Transverse colon (tissue), 4 donors: Measurements from ENCODE around the gene ST3GAL2. TPM values are rescaled to one million over a fixed set of nuclear protein-coding genes. Genes with fewer than 3 reads are reported as not detected.

Experiments
- DNase-seq: peaks from one replicate; pipeline ENCODE4 v3.0.0-alpha.2; 2019
- H3K27ac ChIP-seq, 4 donors: fragments of 200-600 bp; sonication (generic); 2 replicates each; pipeline ENCODE4 v1.5.1; 2016 to 2018; ENCODE audit warnings: inconsistent platforms in 4 of 4
- H3K27me3 ChIP-seq: fragments of 200-600 bp; sonication (generic); 2 replicates; pipeline ENCODE4 v1.5.1; 2017; ENCODE audit warnings: inconsistent platforms
- H3K36me3 ChIP-seq, 4 donors: fragments of 200-600 bp; sonication (generic); 2 replicates each; pipeline ENCODE4 v1.5.1; 2017 to 2019; ENCODE audit warnings: inconsistent platforms in 4 of 4
- H3K4me1 ChIP-seq, 4 donors: fragments of 200-600 bp; sonication (generic); 2 replicates each; pipeline ENCODE4 v1.5.1; 2017 to 2020; ENCODE audit warnings: inconsistent platforms in 4 of 4
- H3K4me3 ChIP-seq, 4 donors: fragments of 200-600 bp; sonication (generic); 1 replicate in 1 of 4; 2 replicates in 3 of 4; pipeline versions ENCODE4 v1.5.1 to v1.6.1; 2017 to 2019; ENCODE audit warnings: inconsistent platforms in 4 of 4
- H3K9me3 ChIP-seq, 2 donors: fragments of 200-600 bp; sonication (generic); 2 replicates each; pipeline ENCODE4 v1.5.1; 2017 to 2019; ENCODE audit warnings: inconsistent platforms in 2 of 2
- CTCF ChIP-seq, 5 experiments: fragments of 200-600 bp in 3 of 5; fragments of 450-650 bp in 2 of 5; sonication (generic) in 3 of 5; IDR thresholded peaks; 1 replicate in 2 of 5; 2 replicates in 3 of 5; pipeline ENCODE4 v1.5.1; 2016 to 2017; ENCODE audit warnings: antibody characterized with exemption in 5 of 5, inconsistent platforms in 3 of 5, mild to moderate bottlenecking in 2 of 5, moderate library complexity in 1 of 5
- EP300 ChIP-seq: sonication (generic); formaldehyde crosslinking; IDR thresholded peaks from one replicate; pipeline ENCODE4 v1.6.1; 2017; ENCODE audit warnings: antibody characterized with exemption, low read depth
- POLR2A ChIP-seq: fragments of 450-650 bp; IDR thresholded peaks from one replicate; pipeline ENCODE4 v1.6.1; 2016; ENCODE audit warnings: antibody characterized with exemption, mild to moderate bottlenecking, moderate library complexity
- POLR2AphosphoS5 ChIP-seq, 3 donors: sonication (generic); formaldehyde crosslinking; IDR thresholded peaks; one replicate each; pipeline ENCODE4 v1.6.1; 2016; ENCODE audit warnings: antibody characterized with exemption in 3 of 3
- WGBS, 2 donors: methylation state at CpG; one replicate each; pipeline ENCODE4 v1.1.5; 2018; ENCODE audit warnings: low coverage in 1 of 2; 5-methylcytosine and 5-hydroxymethylcytosine counted together
- in situ Hi-C, 4 donors: fragments of 200-750 bp; cut with MboI; loops; one replicate each; pipeline versions ENCODE4 v1.15.0 to v1.15.1; 2017; ENCODE audit warnings: low sequenced_read_pairs in 3 of 4, low pct_ligation_motif_present in 1 of 4, low pct_unique_long_range_greater_than_20kb in 1 of 4
- intact Hi-C: fragments of 100-400 bp; cut with DNase I; formaldehyde crosslinking; loops from one replicate; pipeline ENCODE4 v1.15.1; 2023; ENCODE audit warnings: low total_unique reads
- total RNA-seq, 4 donors: library from RNA; depleted of rRNA; stranded (reverse); fragments of >200 nt; gene quantifications; one replicate each; pipeline ENCODE4 v1.1.0, GENCODE V29; 2016

Gene ST3GAL2
- total RNA-seq, 4 donors from 2014 or later, result 2.6 to 16.5 (median 8.5) TPM

- in situ Hi-C loops, result no loop called here
- 76 to 85% methylated on average over 11 to 16 of the region's 16 CpGs for WGBS, 2 donors
- intact Hi-C loops, result no loop called here
- Histone ChIP-seq H3K4me1 (peaks cover 7 to 13% (median 13%) of the 10 kb centered on the region in 4 donors), H3K27me3 (no peaks in the 10 kb centered on the region), H3K4me3 (no peak overlapping the region), H3K9me3 (no peaks in the 10 kb centered on the region), H3K36me3 (peaks cover 0 to 36% (median 9%) of the 10 kb centered on the region in 4 donors), H3K27ac (no peak overlapping the region)
- no peak for DNase-seq
- TF ChIP-seq EP300 (no peak), CTCF (IDR thresholded peaks at IDR 0.05) (no peak), POLR2A (no peak), POLR2AphosphoS5 (IDR thresholded peaks at IDR 0.05) (no peak)
These were observed 63.0 kb downstream of the ST3GAL2 start for GRCh38 chr16:70375636-70376611.

GRCh38 chr16:70374213-70374612 lies 64.7 kb downstream of the ST3GAL2 start:
- intact Hi-C loops, result no loop called here
- no peaks in the 10 kb centered on the region for H3K9me3 ChIP-seq
- in situ Hi-C loops, result loop anchor here in 3 of 4 donors (25.0 kb wide), 3 partner anchors 88 to 288 kb away; partner anchors contain the start of gene FCSK (in 1 of the 3)
- H3K4me1 ChIP-seq, result peaks cover 0 to under 1% (median 0%) of the 10 kb centered on the region in 4 donors
- H3K36me3 ChIP-seq, result peaks cover 0 to 36% (median 12%) of the 10 kb centered on the region in 4 donors
- no peak for DNase-seq
- WGBS, 2 donors, result 89 to 96% methylated on average over 1 to 8 of the region's 8 CpGs
- no peak for TF ChIP-seq POLR2A
- TF ChIP-seq CTCF (IDR thresholded peaks at IDR 0.05), result no peak
- no peak for TF ChIP-seq POLR2AphosphoS5 (IDR thresholded peaks at IDR 0.05)
- no peak for TF ChIP-seq EP300
- H3K27me3 ChIP-seq, result no peaks in the 10 kb centered on the region
- H3K27ac ChIP-seq, result no peak overlapping the region
- H3K4me3 ChIP-seq, result no peak overlapping the region

- H3K4me3 ChIP-seq, result no peak overlapping the region
- DNase-seq, result no peak
- in situ Hi-C loops, result loop anchor here in 3 of 4 donors (25.0 kb wide), 3 partner anchors 89 to 289 kb away; partner anchors contain the start of gene FCSK (in 1 of the 3)
- TF ChIP-seq POLR2A (no peak), EP300 (no peak), POLR2AphosphoS5 (IDR thresholded peaks at IDR 0.05) (no peak), CTCF (IDR thresholded peaks at IDR 0.05) (no peak)
- H3K4me1 ChIP-seq, result no peaks in the 10 kb centered on the region
- no peaks in the 10 kb centered on the region for H3K9me3 ChIP-seq
- WGBS, 2 donors, result 94 to 97% methylated on average over 18 to 22 of the region's 22 CpGs
- no peaks in the 10 kb centered on the region for H3K27me3 ChIP-seq
- intact Hi-C loops, result no loop called here
- peaks cover 0 to 36% (median 12%) of the 10 kb centered on the region in 4 donors for H3K36me3 ChIP-seq
- no peak overlapping the region for H3K27ac ChIP-seq
These were observed 65.8 kb downstream of the ST3GAL2 start for GRCh38 chr16:70372921-70373728.
